Esophagus (tissue), 2 donors: ENCODE results near the gene E2F2. TPM values are rescaled to one million over a fixed set of nuclear protein-coding genes. Genes with fewer than 3 reads are reported as not detected.
"Not testable (repeated sequence)": the region's sequence is repeated elsewhere in the genome, so short reads cannot be mapped to it uniquely, and the experiment has no call there.

Source experiments
- H3K27ac ChIP-seq, 2 donors: one replicate each; pipeline ENCODE4 v1.5.1; 2013; ENCODE audit warnings: low read depth in 2 of 2, mild to moderate bottlenecking in 2 of 2, inconsistent platforms in 1 of 2, low read length in 1 of 2, moderate library complexity in 1 of 2
- H3K27me3 ChIP-seq, 2 donors: one replicate each; pipeline ENCODE4 v1.6.1; 2013; ENCODE audit warnings: low read length in 2 of 2, control low read depth in 1 of 2, mild to moderate bottlenecking in 1 of 2; ENCODE audit not compliant: insufficient read depth in 2 of 2, control insufficient read depth in 1 of 2
- H3K36me3 ChIP-seq, 2 donors: one replicate each; pipeline ENCODE4 v1.6.1; 2013; ENCODE audit warnings: low read length in 1 of 2; ENCODE audit not compliant: control insufficient read depth in 2 of 2, insufficient read depth in 2 of 2
- H3K4me1 ChIP-seq, 2 donors: one replicate each; pipeline ENCODE4 v1.6.1; 2013; ENCODE audit warnings: low read length in 1 of 2; ENCODE audit not compliant: control insufficient read depth in 2 of 2, insufficient read depth in 2 of 2
- H3K4me3 ChIP-seq, 2 donors: one replicate each; pipeline ENCODE4 v1.5.1; 2013; ENCODE audit warnings: low read length in 2 of 2, mild to moderate bottlenecking in 2 of 2, low read depth in 1 of 2, moderate library complexity in 1 of 2
- H3K9me3 ChIP-seq, 2 donors: one replicate each; pipeline ENCODE4 v1.6.1; 2013; ENCODE audit warnings: mild to moderate bottlenecking in 2 of 2, low read depth in 1 of 2, low read length in 1 of 2, moderate library complexity in 1 of 2; ENCODE audit not compliant: control insufficient read depth in 2 of 2, insufficient read depth in 1 of 2
- WGBS, 2 donors: extraction: QIAGEN DNeasy Blood & Tissue Kit; methylation state at CpG; one replicate each; pipeline ENCODE4 v1.1.7; 2013; 5-methylcytosine and 5-hydroxymethylcytosine counted together
- polyA plus RNA-seq, 2 donors: library from polyadenylated mRNA; stranded (reverse); fragments of 200-250 nt; gene quantifications; one replicate each; pipeline ENCODE4 v1.2.3, GENCODE V29; 2013
- donor health status: healthy with polysubstance abuse.
- donor health status: Bipolar disorder and iron deficiency.

Gene E2F2
- polyA plus RNA-seq, 2 donors: 5.4 to 7.4 TPM

DNA sequence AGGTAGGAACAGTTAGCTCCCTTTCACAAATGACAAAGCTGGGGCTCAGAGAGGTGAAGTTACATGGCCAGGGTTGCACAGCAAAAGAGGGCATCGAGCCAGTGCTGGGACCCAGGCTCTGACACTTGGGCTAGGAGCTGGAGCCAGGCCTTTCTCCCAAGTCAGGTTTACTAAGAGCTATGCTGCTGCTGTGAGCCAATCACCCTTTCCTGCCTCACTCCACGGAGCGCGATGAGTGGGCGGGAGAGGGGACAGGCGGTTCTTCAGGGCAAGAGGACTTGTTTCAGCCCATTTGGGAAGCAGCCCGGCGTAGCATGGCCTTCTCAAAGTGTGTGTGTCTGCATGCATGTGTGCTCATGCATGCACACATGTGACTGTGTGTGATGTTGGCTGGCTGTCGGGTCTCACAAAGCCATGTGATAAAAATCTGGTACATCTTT lies 17.7 kb upstream of the E2F2 start:
- Histone ChIP-seq H3K27me3 (no peaks in the 10 kb centered on the region), H3K4me3 (no peak overlapping the region), H3K9me3 (no peaks in the 10 kb centered on the region), H3K36me3 (no peaks in the 10 kb centered on the region), H3K27ac (no peak overlapping the region), H3K4me1 (peaks cover 0 to 3% of the 10 kb centered on the region in 2 donors)
- 48 to 57% methylated on average over 9 of the region's 9 CpGs for WGBS, 2 donors

DNA sequence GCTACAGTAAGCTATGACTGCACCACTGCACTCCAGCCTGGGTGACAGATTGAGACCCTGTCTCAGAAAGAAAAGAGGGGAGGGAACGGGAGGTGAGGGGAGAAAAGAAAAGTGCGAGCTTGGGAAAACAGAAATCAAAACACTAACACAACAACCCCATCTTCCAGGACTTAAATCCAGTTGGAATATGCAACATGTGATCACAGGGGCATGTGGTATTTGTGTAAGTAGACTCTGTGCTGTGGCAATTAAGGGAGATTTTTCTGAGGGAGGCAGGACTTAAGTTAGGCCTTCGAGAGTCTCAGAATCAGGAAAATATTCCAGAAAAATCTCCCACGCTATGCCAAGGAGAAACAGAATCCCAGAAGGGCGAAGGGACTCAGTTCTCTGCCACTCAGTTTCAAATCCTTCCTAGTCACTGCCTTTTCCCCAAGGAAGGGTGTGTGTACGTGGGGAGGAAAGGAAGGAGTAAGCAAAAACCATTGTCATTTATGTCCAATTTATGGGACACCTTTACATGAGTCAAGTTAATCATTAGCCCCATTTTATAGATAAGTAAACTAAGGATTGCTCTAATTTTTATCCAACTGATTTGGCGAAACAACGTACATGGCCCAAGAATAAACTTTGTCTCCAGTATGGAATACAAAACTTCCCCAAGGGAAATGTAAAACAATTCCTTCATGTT lies 16.0 kb upstream of the E2F2 start:
- Histone ChIP-seq H3K36me3 (no peaks in the 10 kb centered on the region), H3K4me1 (peaks cover 0 to 3% of the 10 kb centered on the region in 2 donors), H3K4me3 (no peak overlapping the region), H3K9me3 (no peaks in the 10 kb centered on the region), H3K27ac (no peak overlapping the region), H3K27me3 (no peaks in the 10 kb centered on the region)
- WGBS, 2 donors: 81 to 86% methylated on average over 8 of the region's 8 CpGs

DNA sequence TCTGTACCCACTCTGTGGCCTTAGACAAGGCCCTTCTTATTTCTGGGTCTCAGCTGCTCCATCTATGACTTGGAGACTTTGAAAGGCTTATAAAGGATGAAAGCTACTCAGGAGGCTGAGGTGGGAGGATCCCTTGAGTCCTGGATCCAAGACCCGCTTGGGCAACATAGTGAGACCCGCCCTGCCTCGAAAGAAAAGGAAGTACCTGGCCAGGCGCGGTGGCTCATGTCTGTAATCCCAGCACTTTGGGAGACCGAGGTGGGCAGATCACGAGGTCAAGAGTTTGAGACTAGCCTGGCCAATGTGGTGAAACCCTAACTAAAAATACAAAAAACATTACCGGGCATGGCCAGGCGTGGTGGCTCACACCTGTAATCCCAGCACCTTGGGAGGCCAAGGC lies 14.8 kb upstream of the E2F2 start:
- Histone ChIP-seq H3K4me1 (peaks cover 0 to 3% of the 10 kb centered on the region in 2 donors), H3K9me3 (no peaks in the 10 kb centered on the region), H3K36me3 (no peaks in the 10 kb centered on the region), H3K27ac (no peak overlapping the region), H3K4me3 (no peak overlapping the region), H3K27me3 (no peaks in the 10 kb centered on the region)
- WGBS, 2 donors: 81 to 82% methylated on average over 9 of the region's 9 CpGs

DNA sequence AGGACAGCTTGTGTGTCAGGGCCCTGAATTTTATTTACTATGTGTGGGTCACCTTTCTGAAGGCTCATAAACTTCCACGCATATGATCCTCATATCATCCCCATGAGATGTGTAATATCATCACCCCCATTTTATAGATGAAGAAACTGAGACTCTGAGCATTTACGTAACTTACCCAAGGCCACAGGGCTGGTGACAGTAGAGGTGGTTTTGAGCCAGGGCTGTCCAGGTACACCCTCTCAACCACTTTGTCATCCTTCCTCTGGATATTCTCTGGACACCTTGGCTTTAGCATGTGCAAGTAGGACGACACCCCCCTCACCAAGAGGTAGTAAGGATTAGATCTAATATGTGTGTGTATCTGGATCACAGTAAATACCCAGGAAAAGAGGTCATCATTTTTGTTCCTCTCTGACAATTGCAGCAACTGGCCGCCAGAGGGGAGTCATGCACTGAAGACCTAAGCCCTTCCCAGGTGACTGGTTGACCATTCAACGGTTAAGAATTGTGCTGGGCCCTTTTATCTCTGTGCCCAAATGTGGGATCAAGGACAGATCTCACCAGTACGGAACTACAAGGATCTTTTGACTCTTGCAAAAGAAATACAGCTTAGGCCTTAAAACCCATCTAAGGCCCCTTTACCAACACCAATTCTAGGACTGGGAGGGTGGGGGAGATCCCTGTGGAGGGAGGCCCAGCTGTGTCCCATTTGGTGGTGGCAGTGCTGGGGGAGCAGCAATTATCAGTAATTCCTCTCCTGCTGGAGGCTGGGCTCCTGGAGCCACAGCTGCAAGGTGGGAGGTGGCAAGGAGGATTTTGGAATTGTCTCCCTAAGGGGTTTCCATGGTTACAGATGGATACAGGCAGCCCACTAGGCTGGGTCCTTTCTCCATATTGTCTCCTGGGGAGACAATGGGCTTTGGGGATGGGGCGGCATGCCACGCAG lies 13.7 kb upstream of the E2F2 start:
- 36 to 39% methylated on average over 8 of the region's 8 CpGs for WGBS, 2 donors
- Histone ChIP-seq H3K27me3 (no peaks in the 10 kb centered on the region), H3K4me1 (peaks cover 0 to 3% of the 10 kb centered on the region in 2 donors), H3K27ac (no peak overlapping the region), H3K9me3 (no peaks in the 10 kb centered on the region), H3K36me3 (no peaks in the 10 kb centered on the region), H3K4me3 (no peak overlapping the region)

DNA sequence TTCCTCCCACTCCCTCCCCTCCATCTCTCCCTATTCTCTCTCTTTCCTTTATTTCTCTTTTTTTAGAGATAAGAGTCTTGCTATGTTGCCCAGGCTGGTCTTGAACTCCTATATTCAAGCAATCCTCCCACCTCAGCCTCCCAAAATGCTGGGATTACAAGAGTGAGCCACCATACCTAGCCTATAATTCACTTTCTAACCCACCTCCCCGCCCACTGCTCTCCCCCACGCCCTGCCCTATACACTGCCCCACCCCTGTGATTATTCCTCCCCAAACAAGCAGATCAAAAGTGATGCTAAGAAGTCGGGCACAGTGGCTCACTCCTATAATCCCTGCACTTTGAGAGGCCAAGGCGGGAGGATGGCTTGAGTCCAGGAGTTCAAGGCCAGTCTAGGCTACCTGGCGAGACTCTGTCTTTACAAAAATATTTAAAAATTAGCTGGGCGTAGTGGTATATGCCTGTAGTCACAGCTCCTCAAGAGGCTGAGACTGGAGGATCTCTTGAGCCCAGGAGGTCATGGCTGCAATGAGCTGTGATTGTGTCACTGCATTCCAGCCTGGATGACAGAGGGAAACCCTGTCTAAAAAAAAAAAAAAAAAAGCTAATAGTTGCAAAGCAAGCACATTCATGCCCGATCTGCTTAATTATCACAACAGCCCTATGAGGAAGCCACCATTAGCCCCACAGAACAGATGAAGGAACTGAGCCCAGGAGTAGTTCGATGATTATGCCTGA lies 12.8 kb upstream of the E2F2 start:
- Histone ChIP-seq H3K4me3 (no peak overlapping the region), H3K27ac (no peak overlapping the region), H3K27me3 (no peaks in the 10 kb centered on the region), H3K36me3 (no peaks in the 10 kb centered on the region), H3K9me3 (no peaks in the 10 kb centered on the region), H3K4me1 (peaks cover 0 to 3% of the 10 kb centered on the region in 2 donors)
- WGBS, 2 donors: 65% methylated on average over 8 of the region's 8 CpGs

DNA sequence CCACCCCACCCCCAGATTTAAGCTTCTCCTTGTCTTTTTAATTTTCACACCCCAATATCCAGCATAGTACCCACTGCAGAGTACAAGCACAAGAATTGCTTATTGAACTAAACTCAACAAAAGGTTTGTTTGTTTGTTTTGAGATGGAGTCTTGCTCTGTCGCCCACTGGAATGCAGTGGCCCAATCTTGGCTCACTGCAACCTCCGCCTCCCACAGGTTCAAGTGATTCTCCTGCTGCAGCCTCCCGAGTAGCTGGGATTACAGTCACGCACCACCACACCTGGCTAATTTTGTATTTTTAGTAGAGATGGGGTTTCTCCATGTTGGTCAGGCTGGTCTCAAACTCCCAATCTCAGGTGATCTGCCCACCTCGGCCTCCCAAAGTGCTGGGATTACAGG lies 11.9 kb upstream of the E2F2 start:
- not testable (repeated sequence) for H3K9me3 ChIP-seq, H3K27me3 ChIP-seq, H3K36me3 ChIP-seq, H3K4me3 ChIP-seq, H3K27ac ChIP-seq, H3K4me1 ChIP-seq
- 84 to 88% methylated on average over 5 of the region's 5 CpGs for WGBS, 2 donors

DNA sequence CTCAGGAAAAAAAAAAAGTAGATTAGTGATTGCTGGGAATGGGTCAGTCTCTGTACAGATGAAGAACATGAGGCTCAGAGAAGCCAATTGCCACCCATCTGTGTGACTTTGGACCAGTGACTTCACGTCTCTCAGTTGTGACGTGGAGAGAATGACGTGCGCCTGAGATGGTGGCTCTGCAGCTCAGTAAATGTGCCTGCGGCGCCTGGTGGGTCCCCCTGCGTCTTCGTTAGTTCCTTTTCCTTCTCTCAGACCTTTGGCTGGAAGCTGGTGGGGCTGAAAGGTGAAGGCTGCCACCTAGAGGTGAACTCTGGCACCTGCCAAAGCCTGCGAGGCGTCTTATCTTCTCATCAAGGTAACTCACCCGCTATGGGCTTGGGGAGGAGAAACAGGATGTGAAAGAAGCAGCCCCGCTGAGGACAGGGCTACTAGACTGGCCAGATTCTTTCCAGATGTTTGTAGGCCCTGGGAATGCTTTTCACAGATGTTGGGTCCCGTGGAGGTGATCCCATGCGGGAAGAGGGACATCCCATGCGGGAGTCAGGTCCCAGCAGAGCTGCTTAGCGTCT lies 8.7 kb upstream of the E2F2 start:
- WGBS, 2 donors: 4 to 6% methylated on average over 16 of the region's 16 CpGs
- Histone ChIP-seq H3K27me3 (no peaks in the 10 kb centered on the region), H3K36me3 (no peaks in the 10 kb centered on the region), H3K9me3 (no peaks in the 10 kb centered on the region), H3K4me3 (no peak overlapping the region), H3K27ac (peak overlapping the region in 1 of 2 donors; percentile 65), H3K4me1 (no peaks in the 10 kb centered on the region)

DNA sequence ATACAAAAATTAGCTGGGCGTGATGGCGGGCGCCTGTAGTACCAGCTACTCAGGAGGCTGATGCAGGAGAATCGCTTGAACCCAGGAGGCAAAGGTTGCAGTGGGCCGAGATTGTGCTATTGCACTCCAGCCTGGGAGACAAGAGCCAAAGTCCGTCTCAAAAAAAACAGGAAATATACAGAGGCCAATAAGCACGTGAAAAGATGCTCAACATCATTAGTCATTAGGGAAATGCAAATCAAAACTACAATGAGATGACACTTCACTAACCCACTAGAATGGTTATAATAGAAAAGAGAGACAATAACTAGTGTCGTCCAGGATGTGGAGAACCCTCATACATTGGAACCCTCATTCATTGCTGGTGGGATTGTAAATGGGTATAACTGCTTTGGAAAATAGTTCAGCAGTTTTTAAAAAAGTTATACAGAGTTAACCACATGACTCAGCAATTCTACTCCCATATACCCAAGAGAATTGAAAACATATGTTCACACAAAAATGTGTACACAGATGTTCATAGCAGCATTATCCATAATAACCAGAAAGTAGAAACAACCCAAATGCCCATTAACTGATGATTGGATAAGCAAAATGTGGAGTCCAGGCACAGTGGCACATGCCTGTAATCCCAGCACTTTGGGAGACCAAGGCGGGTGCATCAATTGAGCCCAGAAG lies 6.4 kb upstream of the E2F2 start:
- WGBS, 2 donors: 71 to 72% methylated on average over 9 of the region's 9 CpGs
- Histone ChIP-seq H3K4me3 (no peak overlapping the region), H3K27me3 (no peaks in the 10 kb centered on the region), H3K4me1 (no peaks in the 10 kb centered on the region), H3K36me3 (no peaks in the 10 kb centered on the region), H3K27ac (no peak overlapping the region), H3K9me3 (no peaks in the 10 kb centered on the region)
